Testis (tissue), 3 donors: ENCODE data around the gene GPR158. TPM values are rescaled to one million over a fixed set of nuclear protein-coding genes. Genes with fewer than 3 reads are reported as not detected.
"Not testable (repeated sequence)": the region's sequence is repeated elsewhere in the genome, so short reads cannot be mapped to it uniquely, and the experiment has no call there.

Experiments
- DNase-seq: peaks from one replicate; pipeline ENCODE4 v3.0.0-alpha.2; 2019
- H3K27ac ChIP-seq, 2 donors: fragments of 200-600 bp; sonication (generic); one replicate each; pipeline ENCODE4 v1.5.1; 2019
- H3K27me3 ChIP-seq: fragments of 200-600 bp; sonication (generic); one replicate; pipeline ENCODE4 v1.5.1; 2019
- H3K36me3 ChIP-seq: fragments of 200-600 bp; sonication (generic); one replicate; pipeline ENCODE4 v1.5.1; 2017; ENCODE audit warnings: low read depth; ENCODE audit errors: missing control alignments
- H3K4me1 ChIP-seq: fragments of 200-600 bp; sonication (generic); one replicate; pipeline ENCODE4 v1.5.1; 2019
- H3K4me3 ChIP-seq, 2 donors: fragments of 200-600 bp; sonication (generic); one replicate each; pipeline ENCODE4 v1.5.1; 2017 to 2019
- H3K9me3 ChIP-seq: fragments of 200-600 bp; sonication (generic); one replicate; pipeline ENCODE4 v1.5.1; 2017
- POLR2A ChIP-seq: fragments of 450-650 bp; IDR thresholded peaks from one replicate; pipeline ENCODE4 v1.6.1; 2017; ENCODE audit warnings: antibody characterized with exemption, mild to moderate bottlenecking, moderate library complexity
- WGBS, 2 donors: methylation state at CpG; one replicate each; pipeline ENCODE4 v1.1.5; 2018; 5-methylcytosine and 5-hydroxymethylcytosine counted together
- intact Hi-C: fragments of 100-400 bp; cut with DNase I; formaldehyde crosslinking; loops from one replicate; pipeline ENCODE4 v1.15.1; 2023; ENCODE audit warnings: low total_unique reads
- polyA plus RNA-seq: library from polyadenylated mRNA; stranded (reverse); fragments of 350-450 nt; fragmentation: Illumina TruSeq; extraction: RNeasy Lipid Tissue Mini Kit (QIAGEN cat#74804); gene quantifications from one replicate; pipeline ENCODE4 v1.2.3, GENCODE V29; 2014; ENCODE audit warnings: low read depth, low replicate concordance; ENCODE audit not compliant: insufficient read depth
- total RNA-seq, 2 donors: library from RNA; depleted of rRNA; stranded (reverse); fragments of >200 nt; gene quantifications; one replicate each; pipeline ENCODE4 v1.2.3, GENCODE V29; 2016
- TF ChIP-seq, protein P1 (sequence below), 3 experiments: fragments of 450-650 bp in 2 of 3; fragments of 200-600 bp in 1 of 3; sonication (generic) in 1 of 3; IDR thresholded peaks; one replicate each; pipeline ENCODE4 v1.5.1; 2016 to 2019; ENCODE audit warnings: antibody characterized with exemption in 3 of 3, mild to moderate bottlenecking in 2 of 3, moderate library complexity in 1 of 3

GPR158 gene
- total and polyA plus RNA-seq, 3 donors from 2014 or later, result 1.9 to 2.5 (median 2.0) TPM

DNA sequence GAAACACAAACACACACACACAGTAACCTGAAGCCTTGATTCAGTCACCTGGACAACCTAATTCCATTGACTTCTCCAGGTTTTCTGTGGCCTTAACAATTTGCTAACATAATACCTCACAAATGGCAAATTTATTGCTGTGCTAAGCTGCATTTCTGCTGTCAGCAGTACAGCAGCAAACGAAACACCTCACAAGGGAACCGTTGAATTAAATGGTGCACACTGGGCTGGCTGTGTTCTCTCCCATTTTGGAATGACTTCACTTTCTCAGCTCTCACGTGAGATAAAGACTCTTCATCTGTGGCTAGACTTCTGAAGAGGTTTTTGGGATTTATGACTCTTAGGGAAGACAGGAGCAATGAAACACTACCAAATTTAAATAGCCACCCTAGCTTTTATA lies 152.5 kb downstream of the GPR158 start:
- TF ChIP-seq, protein P1, sequence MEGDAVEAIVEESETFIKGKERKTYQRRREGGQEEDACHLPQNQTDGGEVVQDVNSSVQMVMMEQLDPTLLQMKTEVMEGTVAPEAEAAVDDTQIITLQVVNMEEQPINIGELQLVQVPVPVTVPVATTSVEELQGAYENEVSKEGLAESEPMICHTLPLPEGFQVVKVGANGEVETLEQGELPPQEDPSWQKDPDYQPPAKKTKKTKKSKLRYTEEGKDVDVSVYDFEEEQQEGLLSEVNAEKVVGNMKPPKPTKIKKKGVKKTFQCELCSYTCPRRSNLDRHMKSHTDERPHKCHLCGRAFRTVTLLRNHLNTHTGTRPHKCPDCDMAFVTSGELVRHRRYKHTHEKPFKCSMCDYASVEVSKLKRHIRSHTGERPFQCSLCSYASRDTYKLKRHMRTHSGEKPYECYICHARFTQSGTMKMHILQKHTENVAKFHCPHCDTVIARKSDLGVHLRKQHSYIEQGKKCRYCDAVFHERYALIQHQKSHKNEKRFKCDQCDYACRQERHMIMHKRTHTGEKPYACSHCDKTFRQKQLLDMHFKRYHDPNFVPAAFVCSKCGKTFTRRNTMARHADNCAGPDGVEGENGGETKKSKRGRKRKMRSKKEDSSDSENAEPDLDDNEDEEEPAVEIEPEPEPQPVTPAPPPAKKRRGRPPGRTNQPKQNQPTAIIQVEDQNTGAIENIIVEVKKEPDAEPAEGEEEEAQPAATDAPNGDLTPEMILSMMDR (IDR thresholded peaks at IDR 0.05), result no peak
- no peak for TF ChIP-seq POLR2A
- 40 to 56% methylated on average over 3 of the region's 3 CpGs for WGBS, 2 donors
- no peak for DNase-seq

DNA sequence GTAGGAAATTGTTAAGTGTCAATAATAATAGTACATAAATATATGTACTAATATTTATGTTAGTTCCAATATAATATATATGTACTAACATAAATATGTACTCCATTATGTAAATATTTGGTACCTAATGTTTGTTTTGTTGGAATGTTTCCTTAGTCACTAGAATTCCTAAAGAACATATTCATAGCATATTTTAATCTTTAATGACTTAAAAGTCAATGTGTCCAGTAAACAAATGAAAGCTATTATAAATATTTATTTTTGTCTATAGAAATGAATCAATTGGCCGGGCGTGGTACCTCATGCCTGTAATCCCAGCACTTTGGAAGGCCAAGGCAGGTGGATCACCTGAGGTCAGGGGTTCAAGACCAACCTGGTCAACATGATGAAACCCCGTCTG lies 153.6 kb downstream of the GPR158 start:
- no peaks in the 10 kb centered on the region for H3K36me3 ChIP-seq
- no peaks in the 10 kb centered on the region for H3K4me1 ChIP-seq
- no peak for DNase-seq
- WGBS, 2 donors, result 84 to 86% methylated on average over 3 of the region's 3 CpGs
- no peak for TF ChIP-seq POLR2A
- TF ChIP-seq, protein P1 (IDR thresholded peaks at IDR 0.05), result no peak
- H3K9me3 ChIP-seq, result no peaks in the 10 kb centered on the region
- no peak overlapping the region for H3K27ac ChIP-seq
- H3K4me3 ChIP-seq, result no peak overlapping the region
- intact Hi-C loops, result no loop called here
- H3K27me3 ChIP-seq, result no peaks in the 10 kb centered on the region

More for the DNA sequence above, 152.5 kb downstream of the GPR158 start:
- H3K27me3 ChIP-seq, result no peaks in the 10 kb centered on the region
- no peaks in the 10 kb centered on the region for H3K9me3 ChIP-seq
- intact Hi-C loops, result no loop called here
- no peaks in the 10 kb centered on the region for H3K36me3 ChIP-seq
- no peaks in the 10 kb centered on the region for H3K4me1 ChIP-seq
- H3K4me3 ChIP-seq, result no peak overlapping the region
- no peak overlapping the region for H3K27ac ChIP-seq

DNA sequence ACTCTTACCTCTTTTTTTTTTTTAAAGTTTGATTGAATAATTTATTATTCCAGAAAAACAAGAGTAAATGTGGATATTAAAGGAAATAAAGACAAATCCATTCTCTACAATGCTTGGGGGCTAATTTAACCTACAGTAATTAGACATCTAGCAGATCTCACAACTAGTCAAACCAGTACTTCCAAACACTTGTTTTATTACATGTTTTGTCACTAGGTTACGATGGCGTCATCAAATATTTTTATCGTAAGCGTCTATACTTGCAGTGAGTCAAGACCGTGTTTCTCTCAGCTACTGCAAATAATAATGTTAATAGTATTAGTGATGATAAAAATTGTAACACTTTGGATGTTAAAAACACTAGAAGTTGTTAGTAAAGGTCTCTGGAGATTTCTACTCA lies 154.8 kb downstream of the GPR158 start:
- H3K27me3 ChIP-seq, intact Hi-C loops, DNase-seq, H3K9me3 ChIP-seq, H3K4me3 ChIP-seq, H3K36me3 ChIP-seq, H3K27ac ChIP-seq, H3K4me1 ChIP-seq: not testable (repeated sequence)
- 67 to 80% methylated on average over 5 of the region's 5 CpGs for WGBS, 2 donors

DNA sequence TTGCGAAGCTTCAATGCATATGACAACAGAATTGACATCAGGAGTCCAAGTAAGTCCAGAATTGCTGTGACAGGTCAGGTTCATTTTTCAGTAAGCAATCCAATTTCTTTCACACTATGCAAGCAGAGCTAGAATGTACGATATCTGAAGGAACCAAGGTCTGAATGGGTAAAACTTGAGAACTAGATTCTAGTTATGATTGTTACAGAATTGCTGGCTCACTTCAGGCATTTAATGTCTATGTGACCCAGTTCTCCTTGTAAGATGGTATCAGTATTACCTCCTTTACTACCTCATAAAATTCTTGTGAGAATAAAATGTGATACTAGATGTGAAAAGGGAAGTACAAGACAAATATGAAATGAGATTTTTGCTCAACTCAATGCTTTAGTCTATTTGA lies 159.6 kb downstream of the GPR158 start:
- WGBS, 2 donors, result 91 to 94% methylated on average over 2 of the region's 2 CpGs
- Histone ChIP-seq H3K36me3 (no peaks in the 10 kb centered on the region), H3K4me3 (no peak overlapping the region), H3K9me3 (no peaks in the 10 kb centered on the region), H3K27me3 (no peaks in the 10 kb centered on the region), H3K4me1 (no peaks in the 10 kb centered on the region), H3K27ac (no peak overlapping the region)
- no peak for TF ChIP-seq POLR2A
- TF ChIP-seq, protein P1 (IDR thresholded peaks at IDR 0.05), result no peak
- DNase-seq, result no peak
- intact Hi-C loops, result no loop called here

DNA sequence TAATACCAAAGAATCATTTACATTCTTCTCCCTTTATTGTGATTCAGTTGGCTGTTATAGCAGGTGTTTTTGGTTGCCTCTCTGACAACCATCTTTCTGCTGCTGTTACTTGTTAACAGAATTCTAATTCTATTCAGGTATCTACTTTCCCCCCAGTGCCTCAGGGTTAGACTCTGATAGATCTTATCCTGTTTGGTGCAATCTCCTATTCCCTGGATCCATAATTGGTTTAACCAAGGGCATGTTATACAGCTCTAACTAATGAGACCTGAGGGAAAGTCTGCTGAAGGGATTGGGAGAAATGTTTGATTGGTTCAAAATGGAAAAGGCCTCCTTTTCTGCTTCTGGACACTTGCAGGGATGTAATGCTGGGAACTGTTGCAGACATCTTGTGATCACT lies 161.5 kb downstream of the GPR158 start:
- TF ChIP-seq, protein P1 (IDR thresholded peaks at IDR 0.05), result no peak
- no peak for TF ChIP-seq POLR2A
- DNase-seq, result no peak
- intact Hi-C loops, result no loop called here
- Histone ChIP-seq H3K4me3 (no peak overlapping the region), H3K36me3 (no peaks in the 10 kb centered on the region), H3K27ac (no peak overlapping the region), H3K27me3 (no peaks in the 10 kb centered on the region), H3K4me1 (no peaks in the 10 kb centered on the region), H3K9me3 (no peaks in the 10 kb centered on the region)
